ENCODE measurements around the gene ROBO2.

The ROBO2 gene

GRCh38 chr3:77267589-77267988, 227.7 kb downstream of the ROBO2 start:
- no peak for DNase-seq

DNA sequence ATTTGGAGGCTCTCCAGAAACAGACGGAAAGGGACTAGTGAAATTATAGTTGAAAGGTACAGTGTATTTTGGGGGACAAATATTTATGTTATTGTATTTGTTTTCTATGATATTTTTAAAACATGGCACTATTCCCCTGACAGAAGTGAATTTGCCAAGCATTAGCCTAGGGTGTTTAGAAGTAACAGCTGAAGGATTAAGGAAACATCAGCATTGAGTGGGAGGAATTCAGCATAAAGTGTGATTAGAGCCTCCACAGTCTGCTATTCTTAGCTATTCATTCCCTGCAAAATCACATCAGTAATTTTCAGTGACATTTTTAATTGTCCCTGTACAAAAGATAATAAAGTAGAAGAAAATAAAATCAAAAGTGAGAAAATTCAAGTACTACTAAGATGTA, 231.4 kb downstream of the ROBO2 start:
- DNase-seq, result no peak

- DNase-seq, result peak in 1 of 2 experiments; percentile 19
Measured at GRCh38 chr3:77271711-77272110, 231.8 kb downstream of the ROBO2 start.

DNA sequence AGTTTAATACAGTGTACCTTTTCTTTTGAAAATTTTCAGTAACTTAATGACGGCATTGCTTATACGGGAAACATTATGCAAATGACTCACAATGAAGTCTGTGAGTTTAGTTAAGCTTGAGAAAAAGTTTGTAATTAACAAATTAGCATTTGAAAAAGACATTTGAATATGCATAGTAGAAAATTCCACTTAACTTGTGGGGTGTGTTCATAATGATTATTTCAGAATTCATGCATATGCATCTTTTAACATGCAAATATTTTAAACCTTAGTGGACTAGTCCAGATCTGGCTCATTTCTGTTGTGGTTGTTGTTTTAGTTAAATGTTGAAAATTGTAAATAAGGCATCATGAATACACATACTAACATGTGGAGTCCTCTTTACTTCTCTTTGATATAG, 239.4 kb downstream of the ROBO2 start:
- no peak for DNase-seq

GRCh38 chr3:77281721-77282120, 241.8 kb downstream of the ROBO2 start:
- peak in 1 of 2 experiments; percentile 9 for DNase-seq

DNA sequence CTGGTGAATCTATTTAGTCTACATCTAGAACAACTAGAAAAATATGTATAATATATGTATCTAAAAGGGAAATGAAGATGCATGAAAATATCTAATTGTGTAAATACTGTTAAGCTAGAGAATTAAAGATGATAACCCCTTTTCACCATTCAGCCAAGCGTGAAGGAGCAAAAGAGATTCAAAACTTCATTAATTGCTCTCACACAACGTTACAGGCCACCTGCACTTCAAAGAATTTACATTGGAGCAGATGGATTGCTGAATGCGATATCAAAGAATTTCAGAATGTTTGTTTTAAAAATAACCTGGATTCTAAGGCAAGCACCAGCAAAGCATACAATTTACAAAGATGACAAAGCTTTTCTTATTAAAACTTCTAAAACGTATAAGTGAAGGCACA, 243.2 kb downstream of the ROBO2 start:
- DNase-seq, result no peak

GRCh38 chr3:77288348-77288747, 248.4 kb downstream of the ROBO2 start:
- no peak for DNase-seq

GRCh38 chr3:77296527-77296926, 256.6 kb downstream of the ROBO2 start:
- no peak for DNase-seq

- DNase-seq, result no peak
Measured at GRCh38 chr3:77298417-77298816, 258.5 kb downstream of the ROBO2 start.

- peak; percentile 34 to 74 for DNase-seq
Measured at GRCh38 chr3:77303955-77304699, 264.2 kb downstream of the ROBO2 start.

- no peak for DNase-seq
Measured at GRCh38 chr3:77304700-77305021, 264.8 kb downstream of the ROBO2 start.

DNA sequence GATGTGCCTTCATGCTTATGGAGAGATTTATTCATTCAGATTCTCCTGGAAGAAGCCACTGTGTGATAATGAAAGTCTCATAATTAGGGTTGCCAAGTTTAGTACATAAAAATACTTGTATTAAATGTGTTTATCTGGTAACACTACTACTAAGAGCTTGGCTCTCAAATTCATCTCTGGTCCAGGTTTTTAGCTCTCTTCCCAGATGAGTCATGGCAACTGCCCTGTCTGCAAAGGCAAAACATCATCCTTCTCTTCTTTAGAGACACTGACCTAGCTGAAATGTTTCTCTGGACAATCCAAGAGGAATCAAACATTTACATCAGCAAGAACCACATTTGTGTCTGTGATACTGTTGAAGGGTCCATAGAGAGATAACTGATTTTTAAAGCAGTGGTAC, 269.6 kb downstream of the ROBO2 start:
- DNase-seq, result no peak

- DNase-seq, result no peak
Measured at GRCh38 chr3:77313843-77314242, 273.9 kb downstream of the ROBO2 start.

DNA sequence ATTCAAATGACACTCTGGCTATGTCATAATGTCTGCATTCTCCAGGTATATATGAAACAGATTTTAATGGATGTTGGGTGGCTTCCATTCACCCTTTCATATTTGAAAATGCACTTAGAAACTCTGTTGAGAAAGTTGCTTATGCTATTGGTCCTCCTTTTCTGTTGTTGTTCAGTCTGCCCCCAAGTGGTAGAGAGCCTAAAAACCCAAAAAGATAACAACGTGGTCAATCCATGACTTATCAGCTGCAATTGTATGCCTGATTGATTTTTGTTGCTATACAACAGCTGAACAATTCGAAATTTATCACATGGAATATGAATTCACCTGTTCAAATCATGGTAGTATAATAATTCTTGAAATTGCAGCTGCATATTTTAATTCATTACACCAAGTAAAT, 279.8 kb downstream of the ROBO2 start:
- no peak for DNase-seq

GRCh38 chr3:77320514-77320913, 280.6 kb downstream of the ROBO2 start:
- DNase-seq, result no peak

DNA sequence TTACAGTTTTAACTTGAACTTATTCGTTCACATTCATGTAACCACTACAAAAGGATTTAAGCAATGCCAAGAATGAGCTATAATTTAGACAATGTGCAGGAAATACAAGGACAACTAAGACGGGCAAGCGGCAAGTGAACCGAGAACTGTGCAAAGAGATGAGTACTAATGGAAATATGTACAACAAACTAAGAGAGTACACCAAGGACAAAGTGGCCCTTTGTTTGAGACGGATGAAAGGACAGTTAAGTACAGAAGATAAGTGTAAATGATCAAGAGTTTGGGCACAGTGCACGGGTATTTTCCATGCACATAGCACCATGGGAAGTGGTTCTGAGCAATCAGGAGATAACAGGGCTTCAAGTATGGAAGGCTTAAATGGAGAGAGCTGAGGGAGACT, 281.7 kb downstream of the ROBO2 start:
- DNase-seq, result no peak

- no peak for DNase-seq
Measured at GRCh38 chr3:77323626-77324025, 283.7 kb downstream of the ROBO2 start.

- no peak for DNase-seq
Measured at GRCh38 chr3:77324105-77324504, 284.2 kb downstream of the ROBO2 start.

- no peak for DNase-seq
Measured at GRCh38 chr3:77325280-77325679, 285.4 kb downstream of the ROBO2 start.

- no peak for DNase-seq
Measured at GRCh38 chr3:77325702-77326101, 285.8 kb downstream of the ROBO2 start.

DNA sequence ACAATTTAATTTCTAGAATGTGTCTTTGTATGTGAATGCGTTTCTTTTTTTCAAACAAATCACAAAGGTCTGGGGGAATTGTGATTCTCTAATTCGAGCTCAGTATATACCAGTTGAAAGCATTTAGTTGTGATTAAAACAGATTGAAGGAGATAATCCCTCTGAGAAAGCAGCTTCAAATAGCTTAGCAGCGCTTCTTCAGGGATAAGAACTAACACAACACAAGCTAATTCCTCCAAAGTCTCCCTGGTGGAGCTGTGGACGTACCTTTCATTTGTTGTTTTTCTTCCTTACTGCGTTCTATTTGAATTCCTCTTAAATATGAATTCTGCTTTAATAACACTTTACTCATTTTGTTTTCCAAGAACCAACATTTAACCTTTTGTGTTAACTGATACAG, 286.7 kb downstream of the ROBO2 start:
- no peak for DNase-seq

DNA sequence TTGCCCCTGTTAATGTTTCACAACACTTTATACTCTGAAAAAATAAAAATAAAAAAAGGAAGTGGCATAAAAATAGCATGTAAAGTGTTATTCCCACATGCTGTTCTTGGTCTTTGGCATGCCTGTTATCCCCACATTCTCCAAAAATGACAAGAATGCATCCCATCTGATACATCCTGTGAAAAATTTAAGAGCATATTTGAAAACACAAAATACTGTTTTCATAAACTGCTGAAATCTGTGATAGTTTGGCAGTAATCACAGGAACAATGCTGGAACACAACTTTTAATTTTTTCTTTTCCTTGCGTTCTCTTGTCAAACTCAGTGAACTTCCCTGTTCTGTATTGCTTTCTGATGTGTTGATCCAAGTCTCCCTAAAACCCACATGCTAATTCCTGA, 288.8 kb downstream of the ROBO2 start:
- no peak for DNase-seq

GRCh38 chr3:77329116-77329515, 289.2 kb downstream of the ROBO2 start:
- no peak for DNase-seq

DNA sequence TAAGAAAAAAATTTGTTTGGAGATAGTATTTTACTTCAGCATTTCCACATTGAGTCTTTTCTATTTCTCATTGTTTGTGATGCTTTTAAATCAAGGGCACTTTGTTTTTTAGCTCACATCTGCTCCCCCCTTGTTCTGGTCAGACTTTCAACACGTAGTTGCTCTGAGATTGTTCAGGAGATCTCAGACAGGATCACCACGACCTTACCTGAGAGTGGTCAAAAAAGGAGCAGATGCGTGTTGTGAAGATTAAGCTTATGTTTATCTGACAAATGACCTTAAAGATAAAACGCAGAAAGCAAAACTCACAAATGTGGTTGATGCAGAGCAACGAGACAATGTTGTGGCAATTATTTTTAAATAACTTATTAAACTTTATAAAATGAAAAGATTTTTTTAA, 298.3 kb downstream of the ROBO2 start:
- DNase-seq, result no peak

DNA sequence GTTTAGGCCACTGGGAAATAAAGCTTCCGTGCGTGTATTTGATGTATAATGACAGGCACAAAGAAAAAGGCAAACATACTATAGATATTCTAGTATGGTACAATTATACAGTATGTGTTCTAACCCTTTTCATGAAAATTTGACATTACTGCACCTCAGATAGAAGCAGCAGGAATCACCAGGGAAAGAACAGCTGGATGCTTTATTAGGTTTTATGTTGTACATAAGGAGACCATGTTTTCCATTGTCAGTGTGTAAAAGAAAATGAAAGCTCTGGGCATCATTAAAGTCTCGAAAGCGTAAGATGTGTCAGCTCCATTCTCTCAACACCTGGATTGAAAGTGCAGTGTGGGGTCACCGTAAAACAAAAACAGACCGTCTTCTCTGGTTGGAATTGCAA, 302.1 kb downstream of the ROBO2 start:
- no peak for DNase-seq

GRCh38 chr3:77342688-77343087, 302.8 kb downstream of the ROBO2 start:
- DNase-seq, result no peak

All from NCI-H187 (cell line).